ENCODE results near the gene SEC24D.

Gene SEC24D

GRCh38 chr4:118810991-118811764 is 24.7 kb downstream of the SEC24D start:
- Histone ChIP-seq H3K23ac (ENCODE audit: low read length) (no peak overlapping the region), H3K14ac (ENCODE audit: low read length) (no peak overlapping the region), H3K18ac (ENCODE audit: low read length) (no peak overlapping the region), H3K27ac (ENCODE audit: low read depth, low read length) (no peak overlapping the region), H3K36me3 (ENCODE audit: control insufficient read depth in 1 of 2, insufficient read depth in 2 of 2, low read length in 2 of 2) (peaks cover 46 to 68% of the 10 kb centered on the region in 2 experiments), H2BK120ac (ENCODE audit: insufficient read depth, low read length, poor library complexity) (no peak overlapping the region), H2AK5ac (ENCODE audit: low read length) (no peak overlapping the region), H3K4me3 (ENCODE audit: low read depth, low read length) (no peak overlapping the region), H4K91ac (ENCODE audit: low read depth, low read length) (no peak overlapping the region), H4K12ac (ENCODE audit: low read depth, low read length) (no peak overlapping the region), H3K4me2 (ENCODE audit: low read length) (no peak overlapping the region), H3K9me3 (ENCODE audit: insufficient read depth, low read depth, low read length) (no peaks in the 10 kb centered on the region), H4K8ac (ENCODE audit: low read depth, low read length) (no peak overlapping the region), H3K4me1 (ENCODE audit: control insufficient read depth in 1 of 2, insufficient read depth in 2 of 2, low read length in 2 of 2) (no peaks in the 10 kb centered on the region), H3K27me3 (ENCODE audit: insufficient read depth, low read length) (no peaks in the 10 kb centered on the region), H3K9ac (ENCODE audit: low read length) (no peak overlapping the region), H2BK5ac (ENCODE audit: low read depth, low read length, poor library complexity) (no peak overlapping the region), H3K79me2 (ENCODE audit: control insufficient read depth, insufficient read depth, low read length, poor library complexity) (no peaks in the 10 kb centered on the region), H3K79me1 (ENCODE audit: low read length) (no peaks in the 10 kb centered on the region), H3K4ac (ENCODE audit: low read depth, low read length) (no peak overlapping the region), H2BK12ac (ENCODE audit: low read length) (no peak overlapping the region), H2AFZ (ENCODE audit: insufficient read depth, low read length, poor library complexity) (no peak overlapping the region)
- DNase-seq = no peak
- WGBS (ENCODE audit: extremely low coverage, insufficient coverage, insufficient read length) = no CpG with 5 or more reads among the region's 3 CpGs

DNA sequence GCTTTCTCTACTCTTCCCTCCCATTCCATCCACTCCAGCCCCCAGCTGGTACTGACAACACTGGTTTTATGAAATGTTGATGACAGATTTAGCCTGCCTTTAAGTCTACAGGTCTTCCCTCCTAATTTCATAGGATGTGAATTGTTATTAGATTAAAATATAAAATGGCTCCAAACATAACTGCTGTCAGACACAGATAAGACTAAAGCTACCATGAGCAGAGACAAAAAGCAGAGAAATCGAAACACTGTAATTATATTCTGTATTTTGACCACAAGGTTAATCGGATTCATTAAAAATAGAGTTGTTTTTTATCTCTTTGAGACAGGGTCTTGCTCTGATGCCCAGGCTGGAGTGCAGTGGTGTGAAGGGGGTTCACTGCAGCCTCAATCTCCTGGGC is 28.3 kb downstream of the SEC24D start:
- H3K14ac ChIP-seq (ENCODE audit: low read length) = no peak overlapping the region
- H3K27ac ChIP-seq (ENCODE audit: low read depth, low read length) = no peak overlapping the region
- H4K8ac ChIP-seq (ENCODE audit: low read depth, low read length) = no peak overlapping the region
- no peak overlapping the region for H2BK5ac ChIP-seq (ENCODE audit: low read depth, low read length, poor library complexity)
- no peak overlapping the region for H4K12ac ChIP-seq (ENCODE audit: low read depth, low read length)
- H3K4ac ChIP-seq (ENCODE audit: low read depth, low read length) = no peak overlapping the region
- peaks cover 2% of the 10 kb centered on the region for H3K9me3 ChIP-seq (ENCODE audit: insufficient read depth, low read depth, low read length)
- no peak overlapping the region for H3K18ac ChIP-seq (ENCODE audit: low read length)
- no peaks in the 10 kb centered on the region for H3K79me1 ChIP-seq (ENCODE audit: low read length)
- no peak for DNase-seq
- H2BK12ac ChIP-seq (ENCODE audit: low read length) = no peak overlapping the region
- no peak overlapping the region for H3K9ac ChIP-seq (ENCODE audit: low read length)
- no peak overlapping the region for H2AFZ ChIP-seq (ENCODE audit: insufficient read depth, low read length, poor library complexity)
- H2BK120ac ChIP-seq (ENCODE audit: insufficient read depth, low read length, poor library complexity) = no peak overlapping the region
- no peaks in the 10 kb centered on the region for H3K4me1 ChIP-seq (ENCODE audit: control insufficient read depth in 1 of 2, insufficient read depth in 2 of 2, low read length in 2 of 2)
- H3K36me3 ChIP-seq (ENCODE audit: control insufficient read depth in 1 of 2, insufficient read depth in 2 of 2, low read length in 2 of 2) = peaks cover 25 to 48% of the 10 kb centered on the region in 2 experiments
- H3K79me2 ChIP-seq (ENCODE audit: control insufficient read depth, insufficient read depth, low read length, poor library complexity) = no peaks in the 10 kb centered on the region
- no peak overlapping the region for H3K4me2 ChIP-seq (ENCODE audit: low read length)
- no peak overlapping the region for H4K91ac ChIP-seq (ENCODE audit: low read depth, low read length)
- no peak overlapping the region for H3K4me3 ChIP-seq (ENCODE audit: low read depth, low read length)
- H3K23ac ChIP-seq (ENCODE audit: low read length) = no peak overlapping the region
- no CpG with 5 or more reads among the region's 2 CpGs for WGBS (ENCODE audit: extremely low coverage, insufficient coverage, insufficient read length)
- no peak overlapping the region for H2AK5ac ChIP-seq (ENCODE audit: low read length)
- no peaks in the 10 kb centered on the region for H3K27me3 ChIP-seq (ENCODE audit: insufficient read depth, low read length)

DNA sequence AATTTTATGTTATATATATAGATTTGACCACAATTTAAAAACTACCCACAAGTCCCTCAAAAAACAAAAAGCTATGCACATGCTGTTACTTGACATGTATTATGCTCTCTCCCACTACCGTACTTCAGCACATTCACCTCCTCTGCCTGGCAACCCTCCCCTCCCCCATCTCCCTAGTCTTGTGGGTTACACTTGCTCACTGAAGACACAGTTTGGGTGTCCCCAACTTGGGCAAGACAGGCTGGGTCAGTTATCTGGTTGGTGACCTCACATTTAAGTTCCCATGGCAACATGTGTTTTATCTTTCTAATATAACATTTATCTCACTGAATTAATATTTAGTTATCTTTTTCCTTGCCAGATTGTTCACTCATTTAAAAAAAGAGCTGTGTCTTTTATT is 32.7 kb downstream of the SEC24D start:
- no peak overlapping the region for H3K4ac ChIP-seq (ENCODE audit: low read depth, low read length)
- H3K36me3 ChIP-seq (ENCODE audit: control insufficient read depth in 1 of 2, insufficient read depth in 2 of 2, low read length in 2 of 2) = peaks cover 26 to 46% of the 10 kb centered on the region in 2 experiments
- H3K4me2 ChIP-seq (ENCODE audit: low read length) = no peak overlapping the region
- no peak overlapping the region for H2AK5ac ChIP-seq (ENCODE audit: low read length)
- no peak overlapping the region for H3K4me3 ChIP-seq (ENCODE audit: low read depth, low read length)
- peaks cover 2% of the 10 kb centered on the region for H3K9me3 ChIP-seq (ENCODE audit: insufficient read depth, low read depth, low read length)
- no peak overlapping the region for H2BK120ac ChIP-seq (ENCODE audit: insufficient read depth, low read length, poor library complexity)
- H3K18ac ChIP-seq (ENCODE audit: low read length) = no peak overlapping the region
- DNase-seq = no peak
- no peak overlapping the region for H4K12ac ChIP-seq (ENCODE audit: low read depth, low read length)
- H3K23ac ChIP-seq (ENCODE audit: low read length) = no peak overlapping the region
- no peak overlapping the region for H4K8ac ChIP-seq (ENCODE audit: low read depth, low read length)
- no peak overlapping the region for H3K27ac ChIP-seq (ENCODE audit: low read depth, low read length)
- H2BK5ac ChIP-seq (ENCODE audit: low read depth, low read length, poor library complexity) = no peak overlapping the region
- H3K27me3 ChIP-seq (ENCODE audit: insufficient read depth, low read length) = no peaks in the 10 kb centered on the region
- no CpG with 5 or more reads among the region's 1 CpG for WGBS (ENCODE audit: extremely low coverage, insufficient coverage, insufficient read length)
- H3K4me1 ChIP-seq (ENCODE audit: control insufficient read depth in 1 of 2, insufficient read depth in 2 of 2, low read length in 2 of 2) = no peaks in the 10 kb centered on the region
- no peaks in the 10 kb centered on the region for H3K79me2 ChIP-seq (ENCODE audit: control insufficient read depth, insufficient read depth, low read length, poor library complexity)
- no peak overlapping the region for H4K91ac ChIP-seq (ENCODE audit: low read depth, low read length)
- H2AFZ ChIP-seq (ENCODE audit: insufficient read depth, low read length, poor library complexity) = no peak overlapping the region
- H3K79me1 ChIP-seq (ENCODE audit: low read length) = no peaks in the 10 kb centered on the region
- no peak overlapping the region for H3K14ac ChIP-seq (ENCODE audit: low read length)
- no peak overlapping the region for H2BK12ac ChIP-seq (ENCODE audit: low read length)
- no peak overlapping the region for H3K9ac ChIP-seq (ENCODE audit: low read length)

DNA sequence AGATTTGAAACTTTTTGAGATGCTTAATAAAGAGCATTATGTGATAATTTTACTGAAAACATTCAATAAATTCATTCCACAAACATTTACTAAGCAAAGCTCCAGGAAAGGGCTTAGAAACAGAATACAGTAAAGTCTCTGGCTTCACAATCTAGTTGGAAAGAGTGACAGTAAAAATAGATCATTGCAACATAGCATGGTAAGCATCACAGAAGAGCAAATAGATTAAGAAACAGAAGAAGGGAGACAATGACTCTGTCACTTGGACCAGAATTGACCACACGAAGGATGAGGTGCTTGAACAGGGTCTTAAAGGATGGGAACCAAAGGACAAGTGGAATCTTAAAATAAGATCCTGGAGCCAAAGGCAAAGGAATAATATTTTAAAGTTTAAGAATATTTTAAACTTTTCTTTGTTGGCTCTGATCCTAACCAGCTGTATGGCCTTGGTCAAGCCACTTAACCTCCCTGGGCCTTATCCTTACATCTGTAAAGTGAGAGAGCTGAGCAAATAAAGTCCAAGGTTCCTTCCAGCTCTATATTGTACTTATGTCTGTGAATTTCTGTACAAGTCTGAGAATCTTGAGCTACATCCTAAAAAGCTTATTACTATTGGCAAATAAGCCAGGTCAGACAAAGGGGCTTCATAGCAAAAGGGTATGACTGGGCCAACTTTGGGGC is 33.9 kb downstream of the SEC24D start:
- Histone ChIP-seq H3K79me1 (ENCODE audit: low read length) (no peaks in the 10 kb centered on the region), H3K4me2 (ENCODE audit: low read length) (no peak overlapping the region), H2AFZ (ENCODE audit: insufficient read depth, low read length, poor library complexity) (no peak overlapping the region), H2AK5ac (ENCODE audit: low read length) (no peak overlapping the region), H3K36me3 (ENCODE audit: control insufficient read depth in 1 of 2, insufficient read depth in 2 of 2, low read length in 2 of 2) (peaks cover 24 to 45% of the 10 kb centered on the region in 2 experiments), H3K79me2 (ENCODE audit: control insufficient read depth, insufficient read depth, low read length, poor library complexity) (no peaks in the 10 kb centered on the region), H3K4me1 (ENCODE audit: control insufficient read depth in 1 of 2, insufficient read depth in 2 of 2, low read length in 2 of 2) (no peaks in the 10 kb centered on the region), H3K23ac (ENCODE audit: low read length) (no peak overlapping the region), H3K27me3 (ENCODE audit: insufficient read depth, low read length) (no peaks in the 10 kb centered on the region), H3K4ac (ENCODE audit: low read depth, low read length) (no peak overlapping the region), H2BK5ac (ENCODE audit: low read depth, low read length, poor library complexity) (no peak overlapping the region), H2BK120ac (ENCODE audit: insufficient read depth, low read length, poor library complexity) (no peak overlapping the region), H3K18ac (ENCODE audit: low read length) (no peak overlapping the region), H3K4me3 (ENCODE audit: low read depth, low read length) (no peak overlapping the region), H3K9me3 (ENCODE audit: insufficient read depth, low read depth, low read length) (peaks cover 2% of the 10 kb centered on the region), H3K14ac (ENCODE audit: low read length) (no peak overlapping the region), H4K8ac (ENCODE audit: low read depth, low read length) (no peak overlapping the region), H3K27ac (ENCODE audit: low read depth, low read length) (no peak overlapping the region), H3K9ac (ENCODE audit: low read length) (no peak overlapping the region), H2BK12ac (ENCODE audit: low read length) (no peak overlapping the region), H4K91ac (ENCODE audit: low read depth, low read length) (no peak overlapping the region), H4K12ac (ENCODE audit: low read depth, low read length) (no peak overlapping the region)
- WGBS (ENCODE audit: extremely low coverage, insufficient coverage, insufficient read length) = no CpG with 5 or more reads among the region's 1 CpG
- DNase-seq = no peak
